GM18951 (cell line): Measurements from ENCODE around the gene DPY19L1.
"Not testable (repeated sequence)": the region's sequence is repeated elsewhere in the genome, so short reads cannot be mapped to it uniquely, and the experiment has no call there.

Experiments
- POLR2A ChIP-seq: IDR thresholded peaks from 4 replicates; pipeline ENCODE4 v1.6.1; 2011; ENCODE audit warnings: mild to moderate bottlenecking; ENCODE audit not compliant: insufficient read length, insufficient read depth; ENCODE audit errors: extremely low read depth
- in situ Hi-C: fragments of 300-500 bp; cut with MboI; formaldehyde crosslinking; loops from one replicate; pipeline ENCODE4 v1.12.0; 2022; ENCODE audit warnings: low sequenced_read_pairs, mixed read lengths, inconsistent platforms; ENCODE audit not compliant: unreplicated experiment

The DPY19L1 gene

GRCh38 chr7:34946486-34946885, 90.8 kb downstream of the DPY19L1 start:
- in situ Hi-C loops = no loop called here
- TF ChIP-seq POLR2A = no peak

GRCh38 chr7:34945894-34946477, 91.3 kb downstream of the DPY19L1 start:
- in situ Hi-C loops = not testable (repeated sequence)

GRCh38 chr7:34939175-34939574, 98.1 kb downstream of the DPY19L1 start:
- no peak for TF ChIP-seq POLR2A
- in situ Hi-C loops = no loop called here

GRCh38 chr7:34935735-34936165, 101.5 kb downstream of the DPY19L1 start:
- in situ Hi-C loops = not testable (repeated sequence)

GRCh38 chr7:34931739-34932138, 105.5 kb downstream of the DPY19L1 start:
- no peak for TF ChIP-seq POLR2A
- in situ Hi-C loops = no loop called here

- in situ Hi-C loops = not testable (repeated sequence)
These were observed 107.5 kb downstream of the DPY19L1 start for GRCh38 chr7:34929783-34930182.

GRCh38 chr7:34928560-34928959, 108.7 kb downstream of the DPY19L1 start:
- in situ Hi-C loops = no loop called here
- no peak for TF ChIP-seq POLR2A

- no peak for TF ChIP-seq POLR2A
- in situ Hi-C loops = no loop called here
These were observed 109.2 kb downstream of the DPY19L1 start for GRCh38 chr7:34928052-34928451.

GRCh38 chr7:34920470-34920869, 116.8 kb downstream of the DPY19L1 start:
- in situ Hi-C loops = not testable (repeated sequence)

- in situ Hi-C loops = not testable (repeated sequence)
These were observed 118.2 kb downstream of the DPY19L1 start for GRCh38 chr7:34919038-34919437.

GRCh38 chr7:34918198-34918861, 119.0 kb downstream of the DPY19L1 start:
- in situ Hi-C loops = not testable (repeated sequence)

- in situ Hi-C loops = not testable (repeated sequence)
These were observed 119.8 kb downstream of the DPY19L1 start for GRCh38 chr7:34917515-34917914.

- in situ Hi-C loops = no loop called here
- no peak for TF ChIP-seq POLR2A
These were observed 121.0 kb downstream of the DPY19L1 start for GRCh38 chr7:34916267-34916666.

GRCh38 chr7:34912236-34912635, 125.0 kb downstream of the DPY19L1 start:
- in situ Hi-C loops = no loop called here
- TF ChIP-seq POLR2A = no peak

GRCh38 chr7:34906266-34906850, 130.9 kb downstream of the DPY19L1 start:
- in situ Hi-C loops = not testable (repeated sequence)
